ENCODE data around the gene FNBP1. TPM values are rescaled to one million over a fixed set of nuclear protein-coding genes. Genes with fewer than 3 reads are reported as not detected.
A peak's percentile ranks its signal among the peaks of the same experiment; 100 is the strongest.

FNBP1 gene
- total and polyA plus RNA-seq, 3 donors from 2014 or later, result 37.9 to 89.2 (median 76.6) TPM

DNA sequence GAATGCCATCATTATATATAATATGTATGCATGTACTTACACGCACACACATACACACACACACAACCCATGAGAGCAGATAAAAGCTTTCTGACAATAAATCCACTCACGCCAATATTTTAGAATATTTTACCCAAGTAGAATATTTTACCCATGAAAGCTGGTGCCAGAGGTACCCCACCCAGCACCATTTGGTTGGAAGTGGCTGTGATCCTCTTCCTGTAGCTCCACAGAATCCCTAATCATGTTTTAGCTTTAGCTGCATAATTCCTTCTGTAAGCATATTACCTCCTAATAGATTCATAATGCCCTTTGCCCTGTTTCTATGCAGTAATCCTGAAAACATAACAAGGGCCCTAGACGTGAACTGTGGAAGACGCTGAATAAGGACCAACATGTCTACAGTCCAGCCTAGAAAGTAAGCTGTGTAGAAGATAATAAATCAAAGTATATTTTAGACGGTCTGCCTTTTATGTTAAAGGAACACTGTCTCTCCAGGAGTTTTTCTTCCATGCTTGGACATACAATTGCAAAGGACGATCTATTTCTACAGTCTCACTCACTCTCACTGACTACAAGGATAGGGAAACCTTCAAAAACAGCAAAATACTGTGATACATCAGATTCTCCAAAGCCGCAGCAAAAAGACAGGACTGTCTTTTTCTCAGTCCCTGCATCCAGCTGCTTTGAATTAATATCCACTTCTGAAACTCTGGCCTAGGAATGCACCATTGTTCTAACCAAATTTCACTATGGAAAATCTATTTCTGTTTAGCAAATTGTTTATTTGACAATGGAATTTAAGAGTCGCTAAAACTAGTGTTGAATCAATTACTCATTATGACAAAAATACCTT lies 109.6 kb downstream of the FNBP1 start:
- no peak for DNase-seq
- H3K27me3 ChIP-seq, result no peaks in the 10 kb centered on the region
- H3K4me3 ChIP-seq, result no peak overlapping the region
- intact Hi-C loops (cut with DNase I; ENCODE audit: low total_unique reads), result no loop called here
- WGBS, 2 donors, result 64 to 65% methylated on average over 8 of the region's 8 CpGs
- H3K9me3 ChIP-seq, result no peaks in the 10 kb centered on the region
- H3K4me1 ChIP-seq, result peaks cover 27% of the 10 kb centered on the region
- no peaks in the 10 kb centered on the region for H3K36me3 ChIP-seq (ENCODE audit: low read depth, missing control alignments)
- TF ChIP-seq, protein P1, sequence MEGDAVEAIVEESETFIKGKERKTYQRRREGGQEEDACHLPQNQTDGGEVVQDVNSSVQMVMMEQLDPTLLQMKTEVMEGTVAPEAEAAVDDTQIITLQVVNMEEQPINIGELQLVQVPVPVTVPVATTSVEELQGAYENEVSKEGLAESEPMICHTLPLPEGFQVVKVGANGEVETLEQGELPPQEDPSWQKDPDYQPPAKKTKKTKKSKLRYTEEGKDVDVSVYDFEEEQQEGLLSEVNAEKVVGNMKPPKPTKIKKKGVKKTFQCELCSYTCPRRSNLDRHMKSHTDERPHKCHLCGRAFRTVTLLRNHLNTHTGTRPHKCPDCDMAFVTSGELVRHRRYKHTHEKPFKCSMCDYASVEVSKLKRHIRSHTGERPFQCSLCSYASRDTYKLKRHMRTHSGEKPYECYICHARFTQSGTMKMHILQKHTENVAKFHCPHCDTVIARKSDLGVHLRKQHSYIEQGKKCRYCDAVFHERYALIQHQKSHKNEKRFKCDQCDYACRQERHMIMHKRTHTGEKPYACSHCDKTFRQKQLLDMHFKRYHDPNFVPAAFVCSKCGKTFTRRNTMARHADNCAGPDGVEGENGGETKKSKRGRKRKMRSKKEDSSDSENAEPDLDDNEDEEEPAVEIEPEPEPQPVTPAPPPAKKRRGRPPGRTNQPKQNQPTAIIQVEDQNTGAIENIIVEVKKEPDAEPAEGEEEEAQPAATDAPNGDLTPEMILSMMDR (IDR thresholded peaks at IDR 0.05), result no peak
- H3K27ac ChIP-seq, result peak overlapping the region; percentile 55 to 76

- intact Hi-C loops (cut with DNase I; ENCODE audit: low total_unique reads), result no loop called here
- Histone ChIP-seq H3K4me1 (peaks cover 20% of the 10 kb centered on the region), H3K36me3 (ENCODE audit: low read depth, missing control alignments) (no peaks in the 10 kb centered on the region), H3K9me3 (no peaks in the 10 kb centered on the region), H3K27ac (peak overlapping the region; percentile 55 to 76), H3K4me3 (no peak overlapping the region), H3K27me3 (no peaks in the 10 kb centered on the region)
- TF ChIP-seq, protein P1 (IDR thresholded peaks at IDR 0.05), result no peak
- no peak for TF ChIP-seq POLR2A (IDR thresholded peaks at IDR 0.05)
- WGBS, 2 donors, result 33 to 35% methylated on average over 8 of the region's 8 CpGs
- DNase-seq, result no peak
Measured at GRCh38 chr9:129932303-129933151, 110.5 kb downstream of the FNBP1 start.

GRCh38 chr9:129930743-129931142 lies 112.2 kb downstream of the FNBP1 start:
- TF ChIP-seq, protein P1 (IDR thresholded peaks at IDR 0.05), result no peak
- intact Hi-C loops (cut with DNase I; ENCODE audit: low total_unique reads), result no loop called here
- Histone ChIP-seq H3K27ac (no peak overlapping the region), H3K27me3 (no peaks in the 10 kb centered on the region), H3K4me1 (peaks cover 20% of the 10 kb centered on the region), H3K9me3 (no peaks in the 10 kb centered on the region), H3K36me3 (ENCODE audit: low read depth, missing control alignments) (no peaks in the 10 kb centered on the region), H3K4me3 (no peak overlapping the region)
- WGBS, 2 donors, result 69 to 85% methylated on average over 2 of the region's 2 CpGs
- no peak for DNase-seq

GRCh38 chr9:129929496-129930125 lies 113.4 kb downstream of the FNBP1 start:
- no peaks in the 10 kb centered on the region for H3K27me3 ChIP-seq
- H3K36me3 ChIP-seq (ENCODE audit: low read depth, missing control alignments), result no peaks in the 10 kb centered on the region
- peaks cover 20% of the 10 kb centered on the region for H3K4me1 ChIP-seq
- TF ChIP-seq, protein P1 (IDR thresholded peaks at IDR 0.05), result no peak
- TF ChIP-seq POLR2A (IDR thresholded peaks at IDR 0.05), result no peak
- 90 to 93% methylated on average over 9 of the region's 9 CpGs for WGBS, 2 donors
- no peak overlapping the region for H3K27ac ChIP-seq
- no peaks in the 10 kb centered on the region for H3K9me3 ChIP-seq
- no peak overlapping the region for H3K4me3 ChIP-seq
- no peak for DNase-seq
- intact Hi-C loops (cut with DNase I; ENCODE audit: low total_unique reads), result no loop called here
